ENCODE measurements around the gene GPR132. TPM values are rescaled to one million over a fixed set of nuclear protein-coding genes. Genes with fewer than 3 reads are reported as not detected.

The GPR132 gene
- total and polyA plus RNA-seq, 2 donors (not counting 1 experiment from before 2014, with no cell fraction given), result 38.6 to 54.5 TPM

- no peak overlapping the region for H3K27ac Mint-ChIP-seq
- Histone ChIP-seq H3K4me3 (ENCODE audit: control extremely low read depth in 1 of 5, extremely low read depth in 1 of 5, insufficient read depth in 1 of 5, low read depth in 2 of 5, low read length in 4 of 5) (no peak overlapping the region), H3K27me3 (replicated peaks in 1 of 4; ENCODE audit: control extremely low read depth in 1 of 4, control insufficient read depth in 3 of 4, insufficient read depth in 4 of 4, low read length in 3 of 4) (no peaks in the 10 kb centered on the region), H3K9ac (ENCODE audit: low read length) (no peak overlapping the region), H3K36me3 (replicated peaks in 1 of 2; ENCODE audit: control extremely low read depth in 1 of 2, control insufficient read depth in 1 of 2, extremely low read depth in 1 of 2, insufficient read depth in 2 of 2, low read length in 1 of 2) (no peaks in the 10 kb centered on the region), H3K79me2 (ENCODE audit: control insufficient read depth, insufficient read depth, low read length) (peaks cover 33% of the 10 kb centered on the region), H3K4me2 (replicated peaks; ENCODE audit: low read depth, low read length, poor library complexity, severe bottlenecking) (peak overlapping the region; percentile 75), H3K4me1 (ENCODE audit: control insufficient read depth in 2 of 2, insufficient read depth in 2 of 2, low read length in 2 of 2) (peaks cover 29 to 35% of the 10 kb centered on the region in 2 donors), H3K9me3 (ENCODE audit: control extremely low read depth in 1 of 3, control insufficient read depth in 2 of 3, insufficient read depth in 1 of 3, low read length in 2 of 3) (peaks cover 0 to 5% (median 0%) of the 10 kb centered on the region in 3 donors), H2AFZ (ENCODE audit: insufficient read depth, low read depth, low read length, poor library complexity, severe bottlenecking) (no peak overlapping the region), H4K20me1 (ENCODE audit: control insufficient read depth, insufficient read depth, low read length, poor library complexity, severe bottlenecking) (no peaks in the 10 kb centered on the region), H3K27ac (ENCODE audit: low read length in 2 of 2) (no peak overlapping the region)
- peaks cover 27% of the 10 kb centered on the region for H3K4me1 Mint-ChIP-seq
- peak overlapping the region; percentile 68 for H3K4me3 Mint-ChIP-seq
- H3K27me3 Mint-ChIP-seq, result no peaks in the 10 kb centered on the region
- intact Hi-C loops (cut with micrococcal nuclease), result no loop called here
- CTCF ChIA-PET, result interaction anchor here (1.0 kb wide), 1 partner anchor 9 kb away, joined by 7 read pairs; no protein-coding TSS in a partner anchor
- 89% methylated on average over 7 of the region's 8 CpGs for WGBS (ENCODE audit: insufficient coverage)
- H3K9me3 Mint-ChIP-seq (ENCODE audit: insufficient read depth), result no peaks in the 10 kb centered on the region
- no peak for ATAC-seq (ENCODE audit: low read depth)
- TF ChIP-seq EZH2 (IDR thresholded peaks at IDR 0.05; ENCODE audit: borderline replicate concordance, insufficient read depth, low read depth, low read length, poor library complexity, severe bottlenecking), result no peak
- no peak for TF ChIP-seq CTCF (IDR thresholded peaks at IDR 0.05)
- DNase-seq, result peak; percentile 16
- POLR2A ChIA-PET, result no interaction called here
These were observed 12.4 kb upstream of the GPR132 start for GRCh38 chr14:105077649-105077995.

- Histone ChIP-seq H3K4me3 (ENCODE audit: control extremely low read depth in 1 of 5, extremely low read depth in 1 of 5, insufficient read depth in 1 of 5, low read depth in 2 of 5, low read length in 4 of 5) (no peak overlapping the region), H3K9me3 (ENCODE audit: control extremely low read depth in 1 of 3, control insufficient read depth in 2 of 3, insufficient read depth in 1 of 3, low read length in 2 of 3) (peaks cover 0 to 5% (median 0%) of the 10 kb centered on the region in 3 donors), H3K27me3 (replicated peaks in 1 of 4; ENCODE audit: control extremely low read depth in 1 of 4, control insufficient read depth in 3 of 4, insufficient read depth in 4 of 4, low read length in 3 of 4) (no peaks in the 10 kb centered on the region), H3K9ac (ENCODE audit: low read length) (no peak overlapping the region), H3K4me2 (replicated peaks; ENCODE audit: low read depth, low read length, poor library complexity, severe bottlenecking) (peak overlapping the region; percentile 75), H3K36me3 (replicated peaks in 1 of 2; ENCODE audit: control extremely low read depth in 1 of 2, control insufficient read depth in 1 of 2, extremely low read depth in 1 of 2, insufficient read depth in 2 of 2, low read length in 1 of 2) (no peaks in the 10 kb centered on the region), H3K27ac (ENCODE audit: low read length in 2 of 2) (no peak overlapping the region), H3K79me2 (ENCODE audit: control insufficient read depth, insufficient read depth, low read length) (peaks cover 39% of the 10 kb centered on the region), H4K20me1 (ENCODE audit: control insufficient read depth, insufficient read depth, low read length, poor library complexity, severe bottlenecking) (no peaks in the 10 kb centered on the region), H3K4me1 (ENCODE audit: control insufficient read depth in 2 of 2, insufficient read depth in 2 of 2, low read length in 2 of 2) (peaks cover 29 to 35% of the 10 kb centered on the region in 2 donors), H2AFZ (ENCODE audit: insufficient read depth, low read depth, low read length, poor library complexity, severe bottlenecking) (peak overlapping the region; percentile 5)
- Mint-ChIP-seq H3K4me3 (peak overlapping the region; percentile 68), H3K27me3 (no peaks in the 10 kb centered on the region), H3K4me1 (peaks cover 30% of the 10 kb centered on the region), H3K9me3 (ENCODE audit: insufficient read depth) (no peaks in the 10 kb centered on the region), H3K27ac (peak overlapping the region; percentile 65)
- ATAC-seq (ENCODE audit: low read depth) (no peak), DNase-seq (peak; percentile 18)
- intact Hi-C loops (cut with micrococcal nuclease), result no loop called here
- TF ChIP-seq EZH2 (IDR thresholded peaks at IDR 0.05; ENCODE audit: borderline replicate concordance, insufficient read depth, low read depth, low read length, poor library complexity, severe bottlenecking), result no peak
- no peak for TF ChIP-seq CTCF (IDR thresholded peaks at IDR 0.05)
- CTCF ChIA-PET, result interaction anchor here (0.6 to 1.5 kb wide), 3 partner anchors 9 to 31 kb away, joined by 3 to 7 read pairs (median 5); no protein-coding TSS in a partner anchor
- WGBS (ENCODE audit: insufficient coverage), result 53% methylated on average over 16 of the region's 18 CpGs
- POLR2A ChIA-PET, result no interaction called here
These were observed 11.8 kb upstream of the GPR132 start for GRCh38 chr14:105076805-105077648.
